Activated naive CD8-positive, alpha-beta T cell treated with anti-CD3 and anti-CD28 coated beads, Interleukin-2, amount 50 U/mL, for 24 hours (primary cell): ENCODE measurements around the gene HUS1.

Experiments used
- ATAC-seq: fragments of 150-1000 bp; cut with Tn5 transposase; one replicate; pipeline ENCODE4 v1.10.0; 2021
- DNase-seq: peaks from one replicate; pipeline ENCODE4 v3.0.0; 2021
- H3K27ac Mint-ChIP-seq: one replicate; pipeline ENCODE4 v1.8.0; 2021; ENCODE audit warnings: mild to moderate bottlenecking, mixed read lengths
- H3K27me3 Mint-ChIP-seq: one replicate; pipeline ENCODE4 v1.8.0; 2021; ENCODE audit warnings: mixed read lengths
- H3K36me3 Mint-ChIP-seq: one replicate; pipeline ENCODE4 v1.8.0; 2021; ENCODE audit warnings: low read depth, mixed read lengths
- H3K4me1 Mint-ChIP-seq: one replicate; pipeline ENCODE4 v1.8.0; 2021; ENCODE audit warnings: mixed read lengths
- H3K4me3 Mint-ChIP-seq: one replicate; pipeline ENCODE4 v1.8.0; 2021; ENCODE audit warnings: mild to moderate bottlenecking, moderate library complexity, mixed read lengths
- H3K9me3 Mint-ChIP-seq: one replicate; pipeline ENCODE4 v1.8.0; 2021; ENCODE audit warnings: mixed read lengths

The HUS1 gene

DNA sequence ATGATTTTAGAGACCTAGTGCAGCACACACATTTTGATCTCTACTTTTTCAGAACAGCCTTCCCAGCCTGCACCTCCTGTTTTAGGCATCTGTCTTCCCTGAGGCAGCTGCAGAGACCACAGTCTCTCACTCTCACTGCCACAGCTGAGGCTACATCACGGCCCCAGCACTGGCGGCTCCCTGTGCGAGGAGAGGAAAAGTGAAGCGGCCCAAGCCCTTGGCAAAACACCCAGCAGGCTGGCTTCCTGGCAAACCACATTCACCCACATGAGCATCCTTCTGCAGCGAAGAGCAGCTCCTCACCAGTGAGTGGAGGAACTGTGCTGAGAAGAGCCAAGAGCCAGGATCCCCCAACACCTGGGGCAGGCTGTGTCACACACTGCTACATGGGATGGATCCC, 14.0 kb downstream of the HUS1 start:
- no peaks in the 10 kb centered on the region for H3K9me3 Mint-ChIP-seq
- DNase-seq (no peak), ATAC-seq (no peak)
- no peaks in the 10 kb centered on the region for H3K27me3 Mint-ChIP-seq
- H3K36me3 Mint-ChIP-seq = peaks cover 65% of the 10 kb centered on the region
- peaks cover 4% of the 10 kb centered on the region for H3K4me1 Mint-ChIP-seq
- no peak overlapping the region for H3K27ac Mint-ChIP-seq
- H3K4me3 Mint-ChIP-seq = no peak overlapping the region

DNA sequence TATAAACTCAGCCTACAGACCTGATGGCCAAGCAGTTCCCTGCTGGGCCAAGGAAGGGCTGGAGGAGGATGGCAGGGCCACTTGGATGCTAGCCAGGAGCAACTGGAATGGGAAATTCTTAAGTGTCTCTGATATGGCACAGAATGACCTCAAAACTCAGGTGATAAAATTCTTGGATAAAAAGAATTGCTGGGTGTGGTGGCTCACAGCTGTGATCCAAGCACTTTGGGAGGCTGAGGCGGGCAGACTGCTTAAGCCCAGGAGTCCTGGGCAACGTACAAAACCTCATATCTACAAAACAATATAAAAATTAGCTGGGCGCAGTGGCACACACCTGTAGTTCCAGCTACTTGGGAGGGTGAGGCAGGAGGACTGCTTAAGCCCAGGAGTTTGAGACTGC, 17.2 kb downstream of the HUS1 start:
- H3K4me1 Mint-ChIP-seq = no peaks in the 10 kb centered on the region
- ATAC-seq (no peak), DNase-seq (no peak)
- no peak overlapping the region for H3K27ac Mint-ChIP-seq
- H3K27me3 Mint-ChIP-seq = no peaks in the 10 kb centered on the region
- H3K4me3 Mint-ChIP-seq = no peak overlapping the region
- no peaks in the 10 kb centered on the region for H3K9me3 Mint-ChIP-seq
- peaks cover 59% of the 10 kb centered on the region for H3K36me3 Mint-ChIP-seq

DNA sequence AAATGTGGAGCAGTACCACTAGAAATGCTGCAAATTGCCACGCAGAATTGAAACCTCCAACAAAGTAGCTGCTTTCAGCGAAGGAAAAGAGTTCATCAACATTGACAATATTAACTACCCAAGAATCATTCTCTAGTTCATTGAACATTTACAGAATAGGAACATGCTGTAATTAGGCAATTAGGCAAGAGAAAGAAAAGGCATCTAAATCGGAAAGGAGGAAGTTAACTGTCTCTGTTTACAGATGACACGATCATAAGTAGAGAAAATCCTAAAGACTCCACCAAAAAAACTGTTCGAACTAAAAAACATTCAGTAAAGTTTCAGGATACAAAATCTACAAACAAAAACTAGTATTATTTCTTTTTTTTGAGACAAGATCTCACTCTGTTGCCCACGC, 22.3 kb downstream of the HUS1 start:
- peaks cover 6% of the 10 kb centered on the region for H3K4me1 Mint-ChIP-seq
- no peak for ATAC-seq
- no peaks in the 10 kb centered on the region for H3K9me3 Mint-ChIP-seq
- DNase-seq = no peak
- no peaks in the 10 kb centered on the region for H3K27me3 Mint-ChIP-seq
- H3K4me3 Mint-ChIP-seq = no peak overlapping the region
- H3K27ac Mint-ChIP-seq = no peak overlapping the region
- peaks cover 42% of the 10 kb centered on the region for H3K36me3 Mint-ChIP-seq

DNA sequence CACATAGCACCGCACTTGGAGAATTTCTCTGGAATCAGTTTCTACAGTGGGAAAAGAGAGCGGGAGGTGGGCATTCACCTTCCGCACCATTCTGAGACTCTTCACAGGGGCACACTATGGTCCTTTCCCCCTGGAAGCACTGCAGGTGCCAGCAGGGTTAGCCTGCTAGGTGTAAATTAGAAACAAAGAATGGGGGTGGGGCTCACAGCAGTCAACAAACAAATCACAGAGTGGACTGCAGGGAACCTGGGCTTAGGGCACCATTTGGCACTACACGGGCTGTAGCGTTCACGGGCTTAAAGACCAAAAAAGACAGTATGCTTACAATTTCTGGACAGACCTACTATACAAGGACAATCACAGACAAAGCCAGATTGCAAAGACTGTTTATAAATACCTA, 23.2 kb downstream of the HUS1 start:
- no peak for DNase-seq
- no peak overlapping the region for H3K27ac Mint-ChIP-seq
- no peak for ATAC-seq
- no peaks in the 10 kb centered on the region for H3K27me3 Mint-ChIP-seq
- H3K4me3 Mint-ChIP-seq = no peak overlapping the region
- H3K9me3 Mint-ChIP-seq = no peaks in the 10 kb centered on the region
- H3K4me1 Mint-ChIP-seq = peaks cover 6% of the 10 kb centered on the region
- H3K36me3 Mint-ChIP-seq = peaks cover 35% of the 10 kb centered on the region

DNA sequence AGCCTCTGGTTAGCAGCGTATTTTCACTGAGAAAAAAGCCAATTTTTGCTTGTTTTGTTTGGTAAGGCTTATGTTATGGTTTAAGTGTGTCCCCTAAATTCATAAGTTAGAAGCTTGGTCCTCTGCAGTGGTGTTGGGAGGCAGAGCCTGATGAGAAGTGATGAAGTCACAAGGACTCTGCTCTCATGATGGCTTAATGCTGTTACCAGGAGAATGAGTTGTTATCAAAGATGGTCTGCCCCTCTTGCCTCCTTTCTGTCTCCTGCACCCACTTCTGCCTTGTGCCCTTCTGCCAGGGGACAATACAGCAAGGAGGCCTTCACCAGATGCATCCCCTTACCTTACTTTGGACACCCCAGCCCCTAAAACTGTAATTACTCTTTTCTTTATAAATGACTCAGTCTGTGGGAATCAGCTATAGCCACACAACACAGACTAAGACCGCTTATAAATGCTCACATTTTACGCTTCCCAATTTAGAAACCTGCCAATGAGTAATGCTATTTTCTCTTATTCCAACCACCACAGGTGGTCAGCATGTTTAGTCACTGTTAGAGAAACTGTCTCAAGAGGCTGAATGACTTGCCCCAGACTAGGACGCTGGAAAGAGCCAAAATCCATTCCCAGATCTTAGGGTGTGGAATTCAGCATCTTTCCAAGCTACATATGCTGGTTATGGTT, 25.0 kb downstream of the HUS1 start:
- Mint-ChIP-seq H3K36me3 (peaks cover 28% of the 10 kb centered on the region), H3K4me3 (no peak overlapping the region), H3K9me3 (no peaks in the 10 kb centered on the region), H3K4me1 (peaks cover 6% of the 10 kb centered on the region), H3K27me3 (no peaks in the 10 kb centered on the region), H3K27ac (peak overlapping the region; percentile 17)
- ATAC-seq = peak; percentile 33
- DNase-seq = no peak

DNA sequence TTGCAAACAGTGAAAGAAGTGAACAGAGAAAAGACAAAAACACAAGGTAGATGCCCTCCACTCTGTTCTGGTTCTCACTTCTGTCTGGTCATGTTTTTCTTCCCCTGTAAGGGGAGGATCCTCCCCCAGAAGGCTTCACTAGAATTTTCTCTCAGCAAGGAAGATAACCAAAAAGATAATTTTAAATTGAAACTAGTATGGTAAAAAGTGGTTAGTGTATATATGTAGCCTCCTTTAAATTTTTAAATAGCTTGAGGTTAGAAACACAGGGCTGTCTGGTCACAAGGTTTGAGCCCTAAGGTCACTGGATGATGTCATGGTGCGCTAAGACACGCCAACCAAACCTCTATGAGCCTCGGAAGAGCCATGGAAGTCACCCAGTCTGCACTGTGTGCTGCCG, 25.6 kb downstream of the HUS1 start:
- no peak overlapping the region for H3K27ac Mint-ChIP-seq
- no peaks in the 10 kb centered on the region for H3K27me3 Mint-ChIP-seq
- no peak overlapping the region for H3K4me3 Mint-ChIP-seq
- peak; percentile 46 for ATAC-seq
- peaks cover 28% of the 10 kb centered on the region for H3K36me3 Mint-ChIP-seq
- H3K9me3 Mint-ChIP-seq = no peaks in the 10 kb centered on the region
- DNase-seq = no peak
- H3K4me1 Mint-ChIP-seq = peaks cover 6% of the 10 kb centered on the region

DNA sequence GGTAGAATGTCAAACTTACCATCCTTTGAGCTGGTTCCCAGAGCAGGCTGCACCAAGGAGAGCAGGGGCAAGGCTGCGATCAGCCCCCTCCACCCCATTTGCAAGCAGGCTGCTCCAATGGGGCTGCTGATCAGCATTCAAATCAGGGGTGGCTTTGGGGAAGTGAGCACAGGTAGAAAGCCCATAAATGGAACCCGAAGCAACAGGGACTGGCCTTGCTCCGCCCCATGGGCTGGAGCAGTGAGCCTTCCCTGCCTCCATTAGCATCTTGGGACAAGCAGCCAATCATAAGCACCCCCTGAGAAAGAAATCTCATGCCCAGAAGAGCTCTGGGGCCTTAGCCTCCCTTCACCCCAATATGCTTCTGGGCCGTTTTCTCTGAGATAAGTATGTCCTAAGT, 27.2 kb downstream of the HUS1 start:
- ATAC-seq (no peak), DNase-seq (no peak)
- no peaks in the 10 kb centered on the region for H3K27me3 Mint-ChIP-seq
- peaks cover 20% of the 10 kb centered on the region for H3K36me3 Mint-ChIP-seq
- H3K4me3 Mint-ChIP-seq = no peak overlapping the region
- H3K9me3 Mint-ChIP-seq = no peaks in the 10 kb centered on the region
- H3K27ac Mint-ChIP-seq = no peak overlapping the region
- peaks cover 6% of the 10 kb centered on the region for H3K4me1 Mint-ChIP-seq

DNA sequence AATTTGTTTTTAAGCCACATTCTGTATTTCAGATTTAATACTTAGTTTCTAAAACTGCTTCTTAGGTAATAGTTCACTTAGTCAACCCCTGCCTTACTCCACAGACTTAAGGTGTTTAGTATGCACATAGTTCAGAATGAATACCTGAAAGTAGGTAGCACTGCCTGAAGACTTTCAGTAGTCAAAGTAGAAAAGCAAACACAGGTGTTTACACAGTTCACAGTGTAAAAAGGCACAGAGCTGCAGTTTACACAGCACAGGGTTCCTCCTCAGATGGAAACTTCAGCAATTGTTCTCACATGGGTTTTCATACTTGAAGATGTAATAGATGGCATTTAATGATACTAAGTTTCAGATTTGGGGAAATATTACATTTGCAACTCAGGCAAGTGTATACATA, 28.0 kb downstream of the HUS1 start:
- peaks cover 8% of the 10 kb centered on the region for H3K4me1 Mint-ChIP-seq
- H3K4me3 Mint-ChIP-seq = no peak overlapping the region
- DNase-seq (no peak), ATAC-seq (no peak)
- H3K27me3 Mint-ChIP-seq = no peaks in the 10 kb centered on the region
- H3K9me3 Mint-ChIP-seq = no peaks in the 10 kb centered on the region
- H3K36me3 Mint-ChIP-seq = peaks cover 12% of the 10 kb centered on the region
- H3K27ac Mint-ChIP-seq = no peak overlapping the region

DNA sequence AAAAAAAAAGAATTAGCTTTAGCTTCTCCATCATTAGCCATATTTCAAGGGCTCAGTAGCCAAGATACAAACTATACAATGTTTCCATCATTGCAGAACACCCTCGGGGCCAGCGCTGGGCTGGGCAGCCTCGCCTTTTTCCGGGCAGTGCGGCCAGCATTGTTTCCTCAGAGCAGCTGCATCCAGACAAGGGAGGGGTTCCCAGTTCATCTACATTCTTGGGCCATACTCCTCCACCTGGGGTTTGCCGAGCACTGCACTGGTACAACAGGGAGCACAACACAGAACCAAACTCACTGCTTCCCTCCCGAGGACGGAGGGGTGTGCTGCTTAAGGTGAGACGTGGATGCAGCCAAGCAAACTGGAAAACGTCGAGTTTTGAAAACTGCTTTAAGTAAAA, 28.7 kb downstream of the HUS1 start:
- Mint-ChIP-seq H3K4me1 (peaks cover 8% of the 10 kb centered on the region), H3K27me3 (no peaks in the 10 kb centered on the region), H3K9me3 (no peaks in the 10 kb centered on the region), H3K27ac (no peak overlapping the region), H3K36me3 (peaks cover 10% of the 10 kb centered on the region), H3K4me3 (no peak overlapping the region)
- DNase-seq = no peak
- ATAC-seq = no peak

DNA sequence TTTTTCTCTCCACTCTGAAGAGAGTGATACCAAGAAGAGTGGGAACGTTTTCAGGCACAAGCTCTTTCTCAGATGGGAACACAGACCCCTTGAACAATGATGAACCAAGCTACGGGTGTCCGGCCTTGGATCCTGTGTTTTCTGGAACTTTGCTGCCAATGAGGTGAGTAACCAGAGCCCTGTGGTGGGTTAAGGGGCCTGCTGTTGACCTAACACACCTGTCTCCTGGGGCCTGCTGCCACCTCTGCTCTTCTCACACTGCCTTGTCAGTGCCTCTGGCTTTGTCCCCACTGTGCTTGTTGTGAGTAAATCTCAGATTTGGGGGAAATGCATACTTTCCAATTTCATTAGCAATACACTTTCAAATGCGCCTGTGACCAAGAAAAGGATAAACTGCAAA, 29.7 kb downstream of the HUS1 start:
- ATAC-seq = no peak
- Mint-ChIP-seq H3K27me3 (no peaks in the 10 kb centered on the region), H3K4me3 (no peak overlapping the region), H3K27ac (no peak overlapping the region), H3K4me1 (peaks cover 8% of the 10 kb centered on the region), H3K36me3 (peaks cover 5% of the 10 kb centered on the region), H3K9me3 (no peaks in the 10 kb centered on the region)
- DNase-seq = no peak

DNA sequence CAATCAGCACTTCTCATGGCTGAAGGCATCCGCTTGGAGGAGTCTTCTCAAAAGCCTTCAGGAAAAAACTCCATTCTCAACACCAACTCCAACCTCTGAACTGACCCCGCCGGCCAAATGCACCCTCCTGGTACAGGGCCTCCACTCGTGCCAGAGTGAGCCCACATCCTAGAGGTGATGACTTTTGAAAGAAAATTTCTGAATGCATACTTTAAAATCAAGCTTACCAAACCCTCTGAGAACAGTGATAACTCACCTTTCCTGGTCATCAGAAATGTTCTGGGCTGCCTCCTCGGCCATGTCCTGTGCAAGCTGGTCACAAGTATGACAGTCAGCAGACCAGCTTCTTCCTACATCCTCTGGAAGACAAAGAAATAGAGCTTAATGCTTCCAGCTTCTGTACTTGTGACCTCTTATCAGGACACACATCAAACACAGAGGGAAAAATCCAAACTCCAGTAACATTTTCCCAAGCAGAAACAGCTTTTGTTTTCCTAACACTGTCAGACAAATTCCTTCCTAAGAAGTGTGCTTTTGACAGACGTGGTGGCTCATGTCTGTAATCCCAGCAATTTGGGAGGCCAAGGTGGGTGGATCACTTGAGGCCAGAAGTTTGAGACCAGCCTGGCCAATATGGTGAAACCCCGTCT, 31.1 kb downstream of the HUS1 start, which contains the start of gene PKD1L1:
Gene PKD1L1 (minus strand): TSS at position 326 of the 650 bp plus-strand sequence. CDS start 26 bp downstream, at position 300.
- H3K27me3 Mint-ChIP-seq = no peaks in the 10 kb centered on the region
- no peak within 1 kb of the TSS for H3K4me3 Mint-ChIP-seq
- no peaks in the 10 kb centered on the region for H3K9me3 Mint-ChIP-seq
- peaks cover 2% of the 10 kb centered on the region for H3K4me1 Mint-ChIP-seq
- H3K27ac Mint-ChIP-seq = no peak within 1 kb of the TSS
- ATAC-seq (no peak), DNase-seq (no peak)
- H3K36me3 Mint-ChIP-seq = no peaks in the 10 kb centered on the region

DNA sequence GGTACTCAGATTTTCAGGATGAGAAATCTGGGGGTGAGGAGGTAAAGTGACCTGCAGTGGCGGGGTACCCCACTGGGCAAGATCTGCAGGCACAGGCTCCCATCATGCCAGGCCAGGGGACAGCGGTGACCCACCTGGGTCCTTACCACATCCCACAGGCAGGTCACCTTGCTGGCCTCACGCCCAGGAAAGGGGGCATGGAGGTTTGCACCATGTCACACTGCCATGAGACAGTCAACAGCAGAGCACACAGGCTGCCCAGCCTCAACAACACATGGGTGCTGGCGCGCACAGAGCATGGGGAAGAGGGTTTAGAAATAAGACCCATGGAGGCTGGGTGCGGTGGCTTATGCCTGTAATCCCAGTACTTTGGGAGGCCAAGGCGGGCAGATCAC, 32.1 kb downstream of the HUS1 start:
- ATAC-seq = no peak
- Mint-ChIP-seq H3K9me3 (no peaks in the 10 kb centered on the region), H3K4me3 (no peak overlapping the region)

DNA sequence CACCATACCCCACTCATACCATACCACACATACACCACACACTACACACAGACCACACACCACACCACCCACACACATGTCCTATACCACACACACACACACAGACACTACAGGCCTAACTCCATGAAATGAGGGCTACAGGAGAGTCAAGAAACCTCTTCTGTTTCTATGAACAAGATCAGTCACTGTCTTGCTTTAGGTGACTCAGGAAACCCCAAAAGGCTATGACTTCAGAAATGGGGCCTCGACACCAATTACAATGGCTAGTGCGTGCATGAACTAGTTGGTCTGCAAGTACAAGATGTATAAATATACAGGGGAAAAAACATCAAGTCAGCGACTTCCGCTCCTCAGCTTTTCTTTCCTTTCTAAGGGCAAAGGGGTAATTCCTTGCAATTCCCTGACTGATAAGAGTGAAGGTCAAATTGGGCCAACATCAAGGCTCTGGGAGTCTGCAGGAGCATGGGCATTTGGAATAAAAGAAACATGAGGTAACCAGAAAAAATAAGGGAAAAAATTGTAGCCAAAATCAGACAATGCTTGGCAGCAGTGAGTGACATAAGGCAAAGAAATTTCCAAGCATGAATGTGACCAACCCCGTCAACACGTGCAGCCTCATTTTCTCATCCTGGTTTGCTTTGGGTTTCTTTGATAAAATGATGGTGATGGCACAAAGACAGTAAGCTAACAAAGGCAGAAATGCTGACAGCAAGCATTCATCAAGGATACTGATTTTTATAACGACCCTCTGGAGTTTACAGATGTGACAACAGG, 32.6 kb downstream of the HUS1 start:
- no peak overlapping the region for H3K4me3 Mint-ChIP-seq
- H3K27me3 Mint-ChIP-seq = no peaks in the 10 kb centered on the region
- H3K4me1 Mint-ChIP-seq = peaks cover 2% of the 10 kb centered on the region
- no peaks in the 10 kb centered on the region for H3K9me3 Mint-ChIP-seq
- no peak overlapping the region for H3K27ac Mint-ChIP-seq
- ATAC-seq (peak; percentile 43), DNase-seq (no peak)
- no peaks in the 10 kb centered on the region for H3K36me3 Mint-ChIP-seq

More for the DNA sequence above, 32.1 kb downstream of the HUS1 start:
- H3K36me3 Mint-ChIP-seq = no peaks in the 10 kb centered on the region
- no peaks in the 10 kb centered on the region for H3K27me3 Mint-ChIP-seq
- peaks cover 2% of the 10 kb centered on the region for H3K4me1 Mint-ChIP-seq
- H3K27ac Mint-ChIP-seq = no peak overlapping the region
- no peak for DNase-seq

DNA sequence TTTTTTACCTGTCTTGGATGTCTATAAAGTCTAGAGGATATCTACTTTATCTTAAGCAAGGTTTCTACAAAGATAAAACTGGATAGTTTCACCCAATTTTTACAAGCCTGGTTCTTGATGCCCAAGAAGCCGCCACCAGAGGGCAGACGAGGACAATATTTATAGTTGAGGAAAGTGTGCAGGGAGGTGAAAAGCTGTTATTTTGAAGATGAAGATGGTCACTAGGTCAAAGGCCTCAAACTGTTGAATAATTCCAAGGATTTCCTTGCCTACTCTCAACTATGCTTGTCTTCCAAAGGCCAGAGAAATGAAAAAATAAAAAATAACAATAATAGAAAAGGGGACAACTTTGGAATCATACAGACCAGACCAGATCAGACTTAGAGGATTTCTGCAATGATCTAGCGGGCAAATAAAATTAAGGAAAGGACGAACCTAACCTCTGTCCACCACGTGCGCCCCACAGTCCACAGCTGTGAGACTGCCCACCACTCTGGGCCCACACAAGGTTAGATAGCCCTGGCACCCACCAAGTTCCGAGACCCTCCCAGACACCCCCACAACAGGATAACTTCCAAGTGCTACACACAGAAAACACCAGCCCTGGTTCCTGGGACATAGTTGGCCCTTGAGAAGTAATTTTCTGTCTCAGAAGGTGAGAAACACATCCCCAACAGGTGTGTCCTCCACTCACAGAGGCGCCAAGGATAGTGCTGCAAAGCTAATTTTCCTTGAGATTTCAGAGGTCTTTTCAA, 34.0 kb downstream of the HUS1 start:
- Mint-ChIP-seq H3K36me3 (no peaks in the 10 kb centered on the region), H3K4me3 (no peak overlapping the region), H3K27me3 (no peaks in the 10 kb centered on the region), H3K4me1 (peaks cover 2% of the 10 kb centered on the region), H3K9me3 (no peaks in the 10 kb centered on the region), H3K27ac (no peak overlapping the region)
- ATAC-seq (peak; percentile 51), DNase-seq (peak; percentile 79)
